ENCODE results near the gene FXR1. TPM values are rescaled to one million over a fixed set of nuclear protein-coding genes. Genes with fewer than 3 reads are reported as not detected.

FXR1 gene
- 231 TPM for total RNA-seq

DNA sequence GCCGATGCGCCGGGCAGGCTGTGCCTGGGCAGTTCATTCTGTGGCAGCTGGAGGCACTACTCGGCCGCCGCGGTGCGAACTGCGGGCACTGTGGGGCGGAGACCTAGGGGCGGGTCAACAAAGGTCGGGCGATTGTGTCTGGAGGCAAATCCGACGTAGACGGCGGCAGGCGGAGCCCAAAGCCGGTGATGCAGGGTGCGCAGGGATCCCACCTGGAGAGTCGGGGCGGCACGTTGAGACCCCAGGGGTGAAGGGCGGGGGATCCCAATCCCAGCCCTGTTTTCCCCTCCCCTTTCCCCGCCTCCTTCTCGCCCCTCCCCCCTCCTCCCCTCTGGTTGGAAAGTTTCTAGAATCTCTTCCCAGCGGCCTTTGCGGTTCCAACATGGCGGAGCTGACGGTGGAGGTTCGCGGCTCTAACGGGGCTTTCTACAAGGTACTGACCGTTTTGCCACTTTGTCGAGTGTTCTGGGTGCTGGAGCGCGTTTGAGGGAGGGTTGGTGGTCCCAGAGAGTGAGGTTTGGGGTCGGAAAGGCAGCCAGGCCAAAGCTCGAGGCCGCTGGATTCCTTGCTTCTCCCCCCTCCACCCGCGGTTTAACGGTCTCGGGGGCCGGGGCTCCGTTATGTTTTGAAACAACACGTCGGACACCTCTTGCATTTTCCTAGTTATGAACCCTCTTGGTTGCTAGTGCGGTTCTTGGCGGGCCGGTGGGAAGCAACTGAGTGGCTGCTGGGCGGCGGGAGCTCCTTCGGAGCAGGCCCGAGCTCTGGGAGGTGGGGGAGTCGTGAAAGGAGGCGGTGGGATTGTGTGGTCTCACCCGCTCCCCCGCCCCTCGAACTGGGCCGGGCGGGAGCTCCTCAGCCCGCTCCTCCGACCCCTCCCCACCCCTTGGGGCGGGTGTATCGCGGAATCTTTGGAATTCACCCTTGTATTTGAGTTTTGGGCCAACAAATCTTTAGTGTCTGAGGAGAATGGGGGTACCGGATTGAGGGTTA is at the start of gene FXR1:
TSS of gene FXR1 (plus strand) at position 367 of the 993 bp plus-strand sequence. CDS start at position 383, 16 bp downstream.

DNA sequence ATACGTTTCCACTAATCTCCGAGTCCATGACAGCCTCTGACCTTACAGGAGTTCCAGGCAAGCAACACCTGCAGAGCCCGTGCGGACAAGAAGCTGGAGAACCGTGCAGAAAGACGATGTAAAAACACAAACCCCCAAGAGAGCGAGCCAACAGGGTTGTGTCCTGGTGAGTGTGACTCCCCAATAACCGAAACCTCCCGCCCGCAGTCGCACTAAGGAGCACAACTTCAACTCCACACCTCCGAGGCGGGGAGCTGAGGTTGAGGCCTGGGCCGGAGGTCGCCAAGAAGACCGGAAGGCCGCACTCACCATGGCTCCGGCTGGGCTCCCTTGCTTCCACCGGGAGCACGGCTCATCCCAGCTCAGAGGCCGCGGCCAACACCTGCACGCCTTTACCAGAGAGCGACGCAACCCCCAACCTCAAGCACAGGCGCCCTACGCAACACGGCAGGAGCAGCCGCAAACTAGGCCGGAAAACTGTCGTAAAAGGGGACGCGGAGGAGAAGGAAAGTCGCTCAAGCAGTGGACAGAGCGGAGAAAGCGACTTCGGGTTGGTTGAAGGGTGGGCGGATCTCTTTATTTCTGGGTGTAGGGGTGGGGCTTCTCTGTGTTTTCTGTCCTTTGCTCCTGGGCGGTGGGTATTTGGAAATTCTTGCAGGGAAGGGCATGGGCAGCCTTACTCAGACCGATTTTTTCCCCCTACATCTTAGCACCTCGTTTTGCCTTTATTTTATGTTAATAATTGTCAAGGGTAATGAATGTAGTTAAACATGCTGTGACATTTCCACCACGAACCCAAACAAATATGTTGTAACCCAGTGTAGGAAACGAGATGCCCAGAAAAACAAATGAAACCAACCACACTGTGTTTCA is 77.1 kb downstream of the FXR1 start, which contains the start of gene DNAJC19:
TSS of gene DNAJC19 (minus strand) at position 446 of the 873 bp plus-strand sequence. CDS start at position 312, 134 bp downstream.

Other genes with a start within 250 kb of the FXR1 start
- not detected for gene CCDC39, start 233.2 kb upstream of the FXR1 start, total RNA-seq
- gene DNAJC19, start 77.1 kb downstream of the FXR1 start, total RNA-seq, result 34.8 TPM